ENCODE results near the gene NPLOC4. TPM values are rescaled to one million over a fixed set of nuclear protein-coding genes. Genes with fewer than 3 reads are reported as not detected.

Gene NPLOC4
- total and polyA plus RNA-seq, 4 donors = 23.5 to 67.4 (median 50.6) TPM

GRCh38 chr17:81599719-81600486 lies 37.0 kb downstream of the NPLOC4 start:
- Histone ChIP-seq H3K27ac (ENCODE audit: low read depth in 1 of 2, low read length in 2 of 2) (no peak overlapping the region), H3K4me1 (ENCODE audit: control insufficient read depth in 4 of 4, insufficient read depth in 4 of 4, low read length in 3 of 4) (no peaks in the 10 kb centered on the region), H3K9ac (ENCODE audit: low read depth in 1 of 2, low read length in 2 of 2) (no peak overlapping the region), H3K4me3 (ENCODE audit: low read depth in 1 of 3, low read length in 3 of 3) (no peak overlapping the region), H3K9me3 (ENCODE audit: control insufficient read depth in 4 of 4, low read length in 3 of 4) (no peaks in the 10 kb centered on the region), H3K27me3 (ENCODE audit: control insufficient read depth in 4 of 4, insufficient read depth in 4 of 4, low read length in 3 of 4) (no peaks in the 10 kb centered on the region), H3K36me3 (ENCODE audit: control insufficient read depth in 4 of 4, insufficient read depth in 3 of 4, low read depth in 1 of 4, low read length in 3 of 4) (peaks cover 7 to 62% (median 50%) of the 10 kb centered on the region in 4 donors)
- no peak for DNase-seq (ENCODE audit: low spot score)
- WGBS = 71% methylated on average over 10 of the region's 10 CpGs
- TF ChIP-seq HNF4A (conservative IDR thresholded peaks at IDR 0.05) (no peak), RAD21 (IDR thresholded peaks at IDR 0.05) (no peak), HNF4G (IDR thresholded peaks at IDR 0.05) (no peak), YY1 (IDR thresholded peaks at IDR 0.05) (no peak), EGR1 (IDR thresholded peaks at IDR 0.05; ENCODE audit: low read depth in 2 of 2) (no peak), RXRA (IDR thresholded peaks at IDR 0.05) (no peak), SP1 (IDR thresholded peaks at IDR 0.05) (no peak), TAF1 (conservative IDR thresholded peaks at IDR 0.05) (no peak), JUND (IDR thresholded peaks at IDR 0.05) (no peak), CTCF (IDR thresholded peaks at IDR 0.05; ENCODE audit: low read depth, low read length, missing input control) (no peak), GABPA (IDR thresholded peaks at IDR 0.05 in 1 of 2, conservative IDR thresholded peaks at IDR 0.05 in 1 of 2) (no peak), NR2F2 (IDR thresholded peaks at IDR 0.05) (no peak), FOXA2 (IDR thresholded peaks at IDR 0.05) (no peak), FOXA1 (IDR thresholded peaks at IDR 0.05) (no peak)
- TF ChIP-seq, protein P1, sequence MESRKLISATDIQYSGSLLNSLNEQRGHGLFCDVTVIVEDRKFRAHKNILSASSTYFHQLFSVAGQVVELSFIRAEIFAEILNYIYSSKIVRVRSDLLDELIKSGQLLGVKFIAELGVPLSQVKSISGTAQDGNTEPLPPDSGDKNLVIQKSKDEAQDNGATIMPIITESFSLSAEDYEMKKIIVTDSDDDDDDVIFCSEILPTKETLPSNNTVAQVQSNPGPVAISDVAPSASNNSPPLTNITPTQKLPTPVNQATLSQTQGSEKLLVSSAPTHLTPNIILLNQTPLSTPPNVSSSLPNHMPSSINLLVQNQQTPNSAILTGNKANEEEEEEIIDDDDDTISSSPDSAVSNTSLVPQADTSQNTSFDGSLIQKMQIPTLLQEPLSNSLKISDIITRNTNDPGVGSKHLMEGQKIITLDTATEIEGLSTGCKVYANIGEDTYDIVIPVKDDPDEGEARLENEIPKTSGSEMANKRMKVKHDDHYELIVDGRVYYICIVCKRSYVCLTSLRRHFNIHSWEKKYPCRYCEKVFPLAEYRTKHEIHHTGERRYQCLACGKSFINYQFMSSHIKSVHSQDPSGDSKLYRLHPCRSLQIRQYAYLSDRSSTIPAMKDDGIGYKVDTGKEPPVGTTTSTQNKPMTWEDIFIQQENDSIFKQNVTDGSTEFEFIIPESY (IDR thresholded peaks at IDR 0.05) = no peak
- TF ChIP-seq, protein P2, sequence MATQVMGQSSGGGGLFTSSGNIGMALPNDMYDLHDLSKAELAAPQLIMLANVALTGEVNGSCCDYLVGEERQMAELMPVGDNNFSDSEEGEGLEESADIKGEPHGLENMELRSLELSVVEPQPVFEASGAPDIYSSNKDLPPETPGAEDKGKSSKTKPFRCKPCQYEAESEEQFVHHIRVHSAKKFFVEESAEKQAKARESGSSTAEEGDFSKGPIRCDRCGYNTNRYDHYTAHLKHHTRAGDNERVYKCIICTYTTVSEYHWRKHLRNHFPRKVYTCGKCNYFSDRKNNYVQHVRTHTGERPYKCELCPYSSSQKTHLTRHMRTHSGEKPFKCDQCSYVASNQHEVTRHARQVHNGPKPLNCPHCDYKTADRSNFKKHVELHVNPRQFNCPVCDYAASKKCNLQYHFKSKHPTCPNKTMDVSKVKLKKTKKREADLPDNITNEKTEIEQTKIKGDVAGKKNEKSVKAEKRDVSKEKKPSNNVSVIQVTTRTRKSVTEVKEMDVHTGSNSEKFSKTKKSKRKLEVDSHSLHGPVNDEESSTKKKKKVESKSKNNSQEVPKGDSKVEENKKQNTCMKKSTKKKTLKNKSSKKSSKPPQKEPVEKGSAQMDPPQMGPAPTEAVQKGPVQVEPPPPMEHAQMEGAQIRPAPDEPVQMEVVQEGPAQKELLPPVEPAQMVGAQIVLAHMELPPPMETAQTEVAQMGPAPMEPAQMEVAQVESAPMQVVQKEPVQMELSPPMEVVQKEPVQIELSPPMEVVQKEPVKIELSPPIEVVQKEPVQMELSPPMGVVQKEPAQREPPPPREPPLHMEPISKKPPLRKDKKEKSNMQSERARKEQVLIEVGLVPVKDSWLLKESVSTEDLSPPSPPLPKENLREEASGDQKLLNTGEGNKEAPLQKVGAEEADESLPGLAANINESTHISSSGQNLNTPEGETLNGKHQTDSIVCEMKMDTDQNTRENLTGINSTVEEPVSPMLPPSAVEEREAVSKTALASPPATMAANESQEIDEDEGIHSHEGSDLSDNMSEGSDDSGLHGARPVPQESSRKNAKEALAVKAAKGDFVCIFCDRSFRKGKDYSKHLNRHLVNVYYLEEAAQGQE (IDR thresholded peaks at IDR 0.05) = no peak
- TF ChIP-seq, protein P3, sequence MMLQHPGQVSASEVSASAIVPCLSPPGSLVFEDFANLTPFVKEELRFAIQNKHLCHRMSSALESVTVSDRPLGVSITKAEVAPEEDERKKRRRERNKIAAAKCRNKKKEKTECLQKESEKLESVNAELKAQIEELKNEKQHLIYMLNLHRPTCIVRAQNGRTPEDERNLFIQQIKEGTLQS (IDR thresholded peaks at IDR 0.05) = no peak
- TF ChIP-seq, protein P4, sequence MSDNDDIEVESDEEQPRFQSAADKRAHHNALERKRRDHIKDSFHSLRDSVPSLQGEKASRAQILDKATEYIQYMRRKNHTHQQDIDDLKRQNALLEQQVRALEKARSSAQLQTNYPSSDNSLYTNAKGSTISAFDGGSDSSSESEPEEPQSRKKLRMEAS (IDR thresholded peaks at IDR 0.05) = no peak
